ENCODE results near the gene FHIT.

Gene FHIT

DNA sequence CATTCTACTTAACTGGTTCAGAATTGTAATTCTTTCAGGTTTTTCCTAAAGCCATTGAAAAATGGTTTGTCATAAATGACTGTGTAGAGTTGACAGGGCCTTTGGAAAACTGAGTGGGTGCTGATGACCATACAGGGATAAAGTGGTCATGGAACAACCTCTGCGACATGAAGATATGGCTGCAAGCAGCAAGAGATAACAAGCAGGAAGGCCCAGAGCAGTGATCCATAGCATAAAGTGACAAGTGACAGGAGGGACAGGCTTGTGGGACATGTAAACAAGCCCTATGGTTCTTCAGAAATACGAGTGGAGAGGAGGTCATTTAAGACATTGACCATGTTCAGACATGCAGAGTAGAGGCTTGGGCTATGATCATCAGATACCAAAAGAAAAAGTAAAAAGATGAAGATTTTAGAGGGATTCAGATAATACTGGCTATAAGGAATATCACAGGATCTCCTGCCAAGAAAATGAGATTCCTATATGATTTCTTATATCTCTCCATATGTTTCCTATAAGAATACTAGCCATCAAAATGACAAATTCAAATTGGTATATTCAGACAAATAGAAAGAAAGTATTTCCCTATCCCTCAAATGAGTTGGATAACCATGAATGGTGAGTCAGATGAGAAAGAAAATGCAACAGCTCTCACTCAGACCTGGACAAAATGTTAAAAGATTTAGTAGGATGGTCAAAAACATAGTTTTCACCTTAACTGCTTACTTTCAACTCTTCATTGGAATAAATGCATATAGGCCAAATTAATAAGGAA, 1373.8 kb downstream of the FHIT start:
- DNase-seq (ENCODE audit: low spot score): no peak

DNA sequence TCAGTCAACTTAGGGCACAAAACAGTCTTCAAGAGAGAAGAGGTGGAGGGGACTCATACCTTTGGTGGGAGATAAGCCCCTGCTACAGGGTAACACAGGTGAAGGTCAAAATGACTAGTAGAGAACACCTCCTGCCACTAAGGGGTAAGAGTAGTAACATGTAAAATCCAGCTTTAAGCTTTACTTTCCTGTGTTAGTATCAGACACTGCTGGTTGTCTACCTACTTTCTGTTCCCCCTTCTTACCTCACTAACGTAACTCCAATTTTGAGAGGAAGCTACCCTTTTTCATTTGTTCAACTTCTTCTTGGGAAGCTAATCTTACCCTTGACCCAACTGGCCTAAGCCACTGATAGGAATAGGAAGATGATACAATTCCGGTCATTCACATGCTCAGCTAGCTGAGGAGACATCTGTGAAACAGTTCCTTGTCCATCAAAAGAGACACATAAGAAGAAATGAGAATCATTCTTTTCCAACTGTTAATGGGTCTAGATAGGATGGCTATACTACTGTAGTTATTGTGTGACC, 1374.7 kb downstream of the FHIT start:
- no peak for DNase-seq (ENCODE audit: low spot score)

DNA sequence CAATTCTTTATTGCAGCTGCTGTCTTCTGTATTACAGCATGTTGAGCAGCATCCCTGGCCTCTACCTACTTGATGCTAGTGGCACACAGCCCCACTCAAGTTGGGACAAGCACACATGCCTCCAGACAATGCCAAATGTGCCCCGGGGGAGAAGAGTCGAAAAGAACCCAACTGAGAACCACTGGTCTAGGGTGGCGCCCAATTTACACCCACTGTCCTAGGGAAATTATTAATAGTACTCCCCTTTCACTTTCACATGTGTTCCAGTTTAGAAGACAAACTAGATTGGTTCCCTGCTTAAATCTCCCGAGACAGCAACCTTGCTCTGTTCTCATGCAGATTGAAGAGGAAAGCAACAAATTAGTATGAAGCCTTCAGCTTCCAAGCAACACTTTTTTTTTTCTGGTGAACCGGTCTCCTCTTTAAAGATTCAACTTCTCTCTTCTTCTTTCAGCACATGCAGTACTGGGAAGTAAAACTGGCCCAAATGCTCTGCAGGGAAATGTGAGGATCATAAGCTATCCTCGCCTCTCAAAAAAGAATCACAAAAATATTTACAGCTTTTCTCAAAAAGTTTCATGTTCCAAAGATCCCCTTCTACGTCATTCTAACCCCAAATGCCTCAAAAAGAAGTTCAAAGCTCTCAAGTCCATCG, 1377.5 kb downstream of the FHIT start:
- DNase-seq (ENCODE audit: low spot score): no peak

DNA sequence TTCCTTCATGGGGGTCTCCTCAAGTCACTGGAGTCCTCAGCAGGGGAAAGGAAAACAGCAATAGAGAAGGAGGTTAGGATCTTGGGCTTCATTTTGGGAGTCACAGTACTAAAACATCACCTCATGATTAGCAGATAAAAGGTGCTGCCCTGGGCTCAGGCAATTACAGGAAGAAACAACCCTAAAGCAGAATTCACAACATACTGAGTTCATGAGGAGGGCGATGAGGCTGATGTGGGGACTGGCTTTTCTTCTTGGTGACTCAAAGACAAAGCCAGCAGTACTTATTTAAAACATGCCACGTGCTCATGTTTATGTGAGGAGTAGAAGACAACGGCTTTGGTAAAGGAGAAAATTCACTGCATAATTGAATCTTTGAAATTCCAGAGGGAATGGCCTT, 1379.1 kb downstream of the FHIT start:
- DNase-seq (ENCODE audit: low spot score): no peak

DNA sequence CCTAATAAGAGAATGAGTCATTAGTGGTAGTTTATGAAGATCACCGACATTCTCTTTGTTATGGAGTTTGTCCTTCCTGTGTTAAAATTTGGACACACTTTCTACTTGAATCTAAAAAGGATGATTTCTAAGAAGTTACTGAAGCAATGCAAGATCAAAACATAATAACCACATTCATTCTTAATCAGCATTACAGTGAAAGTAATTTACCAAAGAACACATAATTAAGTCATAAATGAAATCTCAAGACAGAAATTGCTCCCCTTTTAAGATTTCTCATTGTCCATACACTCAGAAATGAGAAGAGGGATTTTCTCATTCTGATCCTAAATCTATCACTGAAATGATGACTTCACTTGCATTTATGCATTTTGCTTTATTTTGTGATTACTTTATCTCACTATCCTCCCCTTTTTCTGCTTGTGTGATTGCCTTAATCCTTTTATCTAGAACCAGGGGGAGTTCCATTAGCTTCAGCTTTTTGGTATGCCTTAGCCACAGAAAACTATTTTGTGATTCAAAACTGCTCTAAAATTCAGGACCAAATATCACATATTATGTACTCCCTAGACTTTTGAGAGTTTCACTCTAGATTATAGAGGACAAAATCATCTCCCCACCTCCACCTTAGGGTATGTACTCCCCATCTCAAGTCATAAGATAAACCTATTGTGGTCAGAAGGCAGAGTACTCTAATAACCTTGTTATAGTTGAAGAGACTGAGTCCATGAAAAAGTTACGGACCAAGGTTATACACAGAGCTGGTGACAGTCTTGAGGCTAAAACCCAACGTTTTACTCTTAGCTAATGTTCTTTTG, 1383.9 kb downstream of the FHIT start:
- no peak for DNase-seq (ENCODE audit: low spot score)

DNA sequence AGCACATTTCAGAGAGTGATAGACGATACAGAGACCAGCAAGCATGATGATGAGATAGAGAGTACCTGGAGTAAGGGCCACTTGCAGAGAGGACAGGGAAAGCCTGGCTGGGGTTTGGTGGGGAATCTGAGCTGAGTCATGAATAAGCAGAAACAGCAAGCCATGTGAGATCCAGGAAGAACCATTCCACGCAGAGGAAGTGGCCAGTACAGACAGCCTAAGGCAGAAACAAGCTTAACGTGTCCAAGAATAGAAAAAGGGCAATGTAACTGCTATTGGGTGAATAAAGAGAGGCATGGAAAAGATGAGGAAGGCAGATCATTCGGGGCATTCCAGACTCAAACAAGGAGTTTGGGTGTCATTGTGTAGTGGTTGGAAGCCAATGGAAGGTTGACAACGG, 1385.2 kb downstream of the FHIT start:
- DNase-seq (ENCODE audit: low spot score): no peak

DNA sequence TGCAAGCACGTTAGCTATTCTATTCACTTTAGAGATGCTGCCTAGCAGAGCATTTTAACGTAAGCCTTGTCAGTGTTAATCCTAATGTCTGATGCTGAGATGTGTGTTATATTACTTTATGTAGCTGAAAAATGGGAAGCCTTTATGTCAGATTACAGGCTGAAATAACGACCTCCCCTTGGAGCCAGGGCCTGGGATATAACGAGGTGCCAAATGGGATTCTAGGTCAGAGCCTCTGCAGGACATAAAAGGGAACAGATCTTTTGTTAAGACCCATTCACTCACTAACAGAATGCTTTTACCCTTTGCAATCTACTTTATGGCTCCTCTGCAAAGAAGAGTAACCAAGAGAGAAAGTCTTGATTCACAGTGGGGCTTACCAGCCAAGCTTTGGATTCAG, 1385.9 kb downstream of the FHIT start:
- DNase-seq (ENCODE audit: low spot score): no peak

DNA sequence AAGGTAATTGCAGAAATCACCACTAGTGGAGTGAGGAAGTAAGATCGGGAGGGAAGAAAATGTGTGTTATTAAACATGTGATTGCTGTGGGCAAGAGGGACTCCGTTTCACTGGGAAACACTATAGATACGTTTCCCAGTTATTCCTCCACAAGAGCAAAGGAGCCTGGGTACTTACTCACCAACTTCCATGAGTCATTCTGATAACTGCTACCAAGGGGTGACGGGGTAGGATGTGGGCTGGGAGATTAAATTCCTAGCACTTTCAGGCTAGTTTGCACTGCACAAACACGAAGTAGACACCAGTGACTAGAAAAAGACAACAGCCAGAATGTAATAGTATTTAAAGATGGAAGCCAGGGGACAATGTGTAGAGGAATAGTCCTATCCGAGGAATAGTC, 1388.6 kb downstream of the FHIT start:
- DNase-seq (ENCODE audit: low spot score): no peak

DNA sequence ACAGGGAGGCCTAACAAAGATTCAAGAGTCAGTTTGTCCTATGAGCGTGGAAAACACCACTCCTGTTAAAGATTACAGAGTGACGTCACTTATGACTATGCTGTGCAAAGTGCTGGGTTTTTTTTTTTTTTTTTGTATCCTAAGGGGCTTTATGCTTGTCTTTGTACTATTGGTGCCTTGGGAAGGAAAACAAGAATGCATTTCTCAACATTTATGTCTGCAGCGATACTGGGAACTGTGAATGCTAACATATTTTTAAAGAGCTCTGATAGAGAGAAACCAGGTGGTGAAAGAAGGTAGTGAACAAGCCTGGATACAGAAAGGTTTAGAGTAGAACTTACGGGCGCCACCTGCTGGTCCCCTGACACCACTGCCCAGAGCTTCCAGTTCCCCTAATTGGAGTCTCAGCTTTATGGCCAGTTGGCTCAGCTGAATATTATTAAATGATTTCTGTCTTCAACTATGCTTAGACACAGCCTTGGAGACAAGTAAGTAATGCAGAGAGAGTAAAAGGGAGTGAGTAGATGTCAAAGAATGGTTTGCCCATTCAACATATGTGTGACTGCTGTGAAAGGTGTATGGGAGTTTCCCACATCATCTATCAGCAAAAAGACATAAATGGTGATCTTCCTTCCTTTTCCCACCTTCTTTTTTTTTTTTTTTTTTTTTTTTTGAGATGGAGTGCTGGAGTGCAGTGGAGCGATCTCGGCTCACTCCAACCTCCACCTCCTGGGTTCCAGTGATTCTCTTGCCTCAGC, 1393.5 kb downstream of the FHIT start:
- DNase-seq (ENCODE audit: low spot score): peak; percentile 73

DNA sequence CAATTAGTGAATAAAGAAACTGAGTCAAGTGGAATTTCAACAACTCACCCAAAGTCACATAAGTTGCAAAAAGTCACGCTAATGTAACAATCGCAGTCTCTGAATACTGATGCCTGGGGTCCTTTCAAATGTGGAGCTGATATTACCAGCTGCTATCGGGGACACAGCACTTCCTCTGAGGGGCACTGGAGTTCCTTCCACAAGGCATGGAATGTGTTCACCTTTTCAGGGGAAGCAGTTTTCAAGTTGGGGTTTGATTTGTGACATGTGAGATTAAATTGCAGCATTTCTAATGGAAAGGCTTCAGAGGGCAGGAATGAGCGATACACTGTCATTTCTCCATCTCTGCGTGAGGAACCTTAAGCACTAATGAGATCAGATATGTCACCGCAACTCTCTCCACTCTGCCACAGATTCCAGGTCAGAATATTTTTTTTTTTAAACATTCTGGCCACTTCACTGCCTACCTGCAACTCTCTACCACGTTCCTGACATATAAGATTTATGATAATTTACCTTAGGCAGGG, 1394.3 kb downstream of the FHIT start:
- DNase-seq (ENCODE audit: low spot score): no peak

DNA sequence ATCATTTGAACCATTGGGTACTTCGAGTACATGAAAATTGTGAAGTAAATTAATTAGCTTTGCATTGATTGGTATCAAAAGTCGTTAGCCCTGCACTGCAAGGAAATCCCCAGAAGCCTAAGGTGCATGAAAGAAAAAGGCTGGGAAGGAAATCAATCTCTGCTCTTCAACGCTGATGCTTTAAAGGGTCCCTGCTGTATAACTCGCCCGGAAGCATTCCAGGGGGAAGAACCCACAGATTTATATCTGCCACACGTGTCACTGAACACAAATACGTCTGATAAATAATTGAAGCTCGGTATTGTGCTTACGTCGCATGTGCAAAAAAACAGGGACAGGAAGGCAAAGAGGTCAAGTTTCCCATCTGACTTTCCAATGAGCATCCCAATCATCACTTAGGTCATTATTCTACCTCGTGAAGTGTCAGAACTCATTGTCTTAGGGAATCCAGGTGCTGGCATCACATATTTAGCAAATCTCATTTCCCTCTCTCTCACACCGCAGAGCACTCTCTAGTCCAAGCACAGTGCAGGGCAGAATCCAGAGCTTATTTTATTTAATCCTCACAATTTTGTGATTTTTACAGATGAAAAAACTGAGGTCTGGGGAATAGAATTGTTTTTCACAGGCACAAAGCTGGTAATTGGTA, 1397.1 kb downstream of the FHIT start:
- DNase-seq (ENCODE audit: low spot score): no peak

DNA sequence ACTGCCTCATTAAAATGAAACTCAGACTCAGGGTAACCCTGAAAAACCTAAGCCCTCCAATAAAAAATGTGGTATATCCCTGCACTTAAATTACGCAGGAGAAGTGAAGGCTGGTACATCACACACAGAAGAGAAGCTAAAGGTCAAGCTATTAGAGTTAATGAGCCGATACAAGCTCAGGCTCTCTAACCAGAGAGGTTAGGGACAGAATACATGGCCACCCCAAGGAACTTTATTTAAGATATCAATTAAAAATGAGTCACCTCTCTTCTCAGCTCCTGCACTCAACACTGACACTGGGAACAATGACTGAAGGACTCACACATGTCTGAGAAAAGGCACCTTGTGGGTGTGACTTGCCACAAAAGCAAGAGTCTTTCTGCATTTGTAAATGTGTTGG, 1400.8 kb downstream of the FHIT start:
- DNase-seq (ENCODE audit: low spot score): no peak

DNA sequence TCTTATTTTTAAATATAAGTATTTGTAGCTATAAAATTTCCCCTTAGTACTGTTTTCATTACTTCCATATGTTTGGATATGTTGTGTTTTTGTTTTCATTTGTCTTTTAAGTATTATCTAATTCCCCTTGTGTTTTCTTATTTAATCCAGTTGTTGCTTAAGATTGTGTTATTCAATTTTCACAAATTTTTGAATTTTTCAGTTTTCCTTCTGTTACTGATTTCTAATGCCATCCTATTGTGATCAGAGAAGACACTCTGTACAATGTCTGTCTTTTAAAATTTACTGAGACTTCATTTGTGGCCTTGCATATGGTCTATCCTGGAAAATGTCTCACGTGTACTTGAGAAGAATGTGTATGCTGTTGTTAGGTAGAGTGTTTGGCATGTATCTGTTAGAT, 1405.9 kb downstream of the FHIT start:
- DNase-seq (ENCODE audit: low spot score): no peak

DNA sequence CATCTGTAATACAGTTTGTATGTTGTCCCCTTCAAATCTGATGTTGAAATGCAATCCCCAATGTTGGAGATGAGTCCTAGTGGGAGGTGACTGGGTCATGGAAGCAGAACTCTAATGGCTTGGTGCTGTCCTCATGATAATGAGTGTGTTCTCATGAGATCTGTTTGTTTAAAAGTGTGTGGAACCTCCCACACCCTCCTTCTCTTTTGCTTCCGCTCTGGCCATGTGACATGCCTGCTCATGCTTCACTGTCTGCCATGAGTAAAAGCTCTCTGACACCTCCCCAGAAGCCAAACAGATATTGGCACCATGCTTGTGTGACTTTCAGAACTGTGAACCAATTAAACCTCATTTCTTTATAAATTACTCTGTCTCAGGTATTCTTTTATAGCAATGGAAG, 1407.4 kb downstream of the FHIT start:
- no peak for DNase-seq (ENCODE audit: low spot score)

DNA sequence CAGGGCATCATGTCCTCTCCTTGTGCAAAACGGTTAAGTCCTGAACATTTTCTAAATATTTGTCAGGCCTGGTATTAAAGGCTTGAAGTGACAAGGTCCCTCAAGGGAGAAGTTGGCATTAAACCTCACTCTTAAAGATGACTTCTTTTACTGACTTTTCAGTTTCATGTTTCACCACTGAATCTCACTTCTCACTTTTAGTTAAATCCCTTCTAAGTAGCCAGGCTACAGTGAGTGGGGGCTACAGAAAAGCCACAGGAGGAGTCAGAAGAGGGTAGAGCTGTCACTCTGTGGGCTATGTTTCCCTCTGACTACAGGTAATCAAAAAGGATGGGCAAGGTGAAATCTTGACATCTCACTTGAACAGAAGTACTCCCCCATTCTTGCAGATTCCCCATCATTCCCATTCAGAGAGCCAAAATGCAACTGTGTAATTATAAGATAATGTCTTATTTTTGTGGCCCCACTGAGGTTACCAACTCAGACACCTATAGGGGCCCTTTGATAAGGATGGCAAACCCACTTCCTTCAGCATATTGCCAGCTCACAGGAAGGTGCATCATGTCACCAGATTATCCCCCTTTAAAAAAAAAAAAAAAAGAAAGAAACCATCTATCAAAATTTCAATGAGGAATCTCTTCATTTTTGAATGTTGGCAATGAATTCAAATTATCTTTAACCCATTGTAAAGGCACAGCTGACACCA, 1411.3 kb downstream of the FHIT start:
- DNase-seq (ENCODE audit: low spot score): no peak

DNA sequence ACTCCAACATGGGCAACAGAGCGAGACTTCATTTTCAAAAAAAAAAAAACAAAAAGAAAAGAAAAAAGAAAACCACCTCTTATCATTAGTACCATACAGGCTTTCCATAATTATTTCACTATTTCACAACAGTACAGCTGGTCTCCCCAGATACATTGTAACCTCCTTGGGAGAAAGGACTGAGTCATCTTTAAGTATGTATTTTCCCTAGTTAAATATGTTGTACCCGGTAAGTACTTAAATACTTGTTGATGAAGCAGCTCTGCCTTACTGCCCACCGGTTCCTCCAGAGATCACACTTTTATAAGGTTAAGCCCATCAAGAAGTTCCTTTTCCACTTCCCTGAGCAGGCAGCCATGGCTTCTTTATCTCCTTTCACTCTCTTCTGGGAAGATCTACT, 1412.0 kb downstream of the FHIT start:
- DNase-seq (ENCODE audit: low spot score): no peak

DNA sequence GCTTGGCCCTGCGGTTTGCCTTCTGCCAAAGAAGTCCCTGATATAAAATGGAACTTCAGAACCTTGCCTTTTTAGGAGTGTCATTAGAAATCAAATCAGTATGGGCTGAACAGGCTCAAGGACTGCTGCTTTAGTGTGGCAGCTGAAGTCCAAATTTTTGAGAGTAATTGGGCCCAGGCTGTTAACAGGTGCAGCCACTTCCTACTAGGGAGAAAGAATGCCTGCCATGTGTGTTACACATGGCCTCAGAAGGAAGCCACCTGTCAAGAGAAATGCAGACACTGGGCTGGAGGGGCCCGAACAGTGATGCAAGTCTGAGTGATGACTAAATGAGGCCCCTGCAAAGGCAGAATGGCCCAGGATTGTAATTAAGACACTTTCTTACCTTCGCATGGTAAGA, 1414.7 kb downstream of the FHIT start:
- DNase-seq (ENCODE audit: low spot score): no peak

DNA sequence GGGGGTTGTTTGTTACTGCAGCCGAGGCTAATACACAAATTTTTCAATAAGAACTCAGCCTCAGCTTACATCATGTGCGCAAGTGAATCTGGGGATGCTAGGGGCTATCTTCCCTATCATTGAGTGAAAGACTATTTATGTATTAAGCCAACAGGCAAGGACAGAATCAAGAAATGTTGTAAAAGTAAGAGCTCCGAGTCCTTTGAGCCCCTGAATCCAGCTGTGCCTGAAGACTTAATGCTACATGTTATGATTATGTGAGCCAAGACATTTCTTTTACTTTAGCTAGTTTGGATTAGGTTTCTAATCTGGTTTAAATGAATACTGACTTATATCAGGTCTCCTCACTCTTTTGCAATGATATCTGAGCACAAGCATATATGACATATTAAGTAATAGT, 1418.5 kb downstream of the FHIT start:
- DNase-seq (ENCODE audit: low spot score): no peak

DNA sequence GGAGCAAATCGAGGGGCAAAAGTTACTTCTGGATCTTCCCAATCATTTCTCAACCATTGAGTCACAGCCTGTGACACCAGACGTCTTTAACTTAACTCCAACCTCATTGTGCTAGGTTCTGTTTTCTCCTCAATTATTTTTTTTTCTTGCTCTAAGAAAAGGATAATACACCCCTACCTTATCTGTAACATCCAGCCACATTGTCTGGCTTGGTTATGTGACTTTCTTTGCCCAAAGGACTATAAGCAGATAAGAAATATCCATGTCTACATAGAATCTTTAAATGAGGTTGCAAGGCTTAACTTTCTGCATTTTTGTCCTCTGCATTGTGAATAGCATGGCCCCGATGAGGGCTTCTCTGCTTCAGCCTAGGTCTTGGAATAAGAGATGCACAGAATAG, 1419.0 kb downstream of the FHIT start:
- DNase-seq (ENCODE audit: low spot score): no peak

DNA sequence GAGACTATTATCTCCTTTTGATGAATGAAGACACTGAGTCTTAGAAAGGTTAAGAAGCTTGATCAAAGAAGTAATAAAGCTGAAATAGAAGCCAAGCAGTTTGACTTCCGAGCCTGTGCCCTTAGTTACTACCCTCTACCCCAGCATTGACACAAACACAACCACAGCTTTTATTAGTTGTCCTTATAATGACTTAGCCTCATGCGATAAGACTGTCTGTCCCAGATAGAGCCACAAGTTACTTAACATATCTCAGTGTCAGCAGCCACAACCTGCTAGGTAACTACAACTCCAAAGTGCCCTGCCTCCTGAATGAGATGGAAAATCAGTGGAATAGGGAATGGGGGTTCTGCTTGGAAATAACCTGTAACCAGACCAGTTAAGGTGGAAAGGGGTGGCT, 1419.9 kb downstream of the FHIT start:
- DNase-seq (ENCODE audit: low spot score): no peak

DNA sequence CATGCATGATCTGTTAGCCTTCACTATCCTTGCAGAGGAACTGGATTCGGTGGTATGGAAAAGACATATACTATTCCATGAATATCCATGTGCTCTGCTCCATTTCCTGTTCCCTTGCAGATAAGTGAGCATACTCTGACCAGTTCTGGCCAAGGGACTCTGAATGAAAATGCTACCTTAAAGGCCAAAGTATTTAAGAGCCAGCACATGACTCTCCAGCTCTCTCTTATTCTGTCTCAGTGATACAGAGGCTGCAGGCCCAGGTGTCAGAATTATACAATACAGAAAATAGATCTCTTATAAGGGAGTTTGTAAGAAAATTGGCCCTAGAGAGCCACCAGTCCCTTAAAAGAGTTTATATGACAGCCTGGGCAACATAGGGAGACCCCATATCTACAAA, 1421.7 kb downstream of the FHIT start:
- no peak for DNase-seq (ENCODE audit: low spot score)

Data from CD4-positive, alpha-beta T cell treated with Interleukin-2 at 100 ng/mL for 4 hours (primary cell).